Right lung (tissue), 10 donors: ENCODE results near the gene CEP350. TPM values are rescaled to one million over a fixed set of nuclear protein-coding genes. Genes with fewer than 3 reads are reported as not detected.

Source experiments
- DNase-seq, 2 donors: peaks; one replicate each; pipeline ENCODE4 v3.0.0-alpha.2; 2013
- long read RNA-seq, 8 donors: transcript quantifications; one replicate each; lab custom pipeline, GENCODE V29; 2026
- polyA plus RNA-seq, 5 donors: library from polyadenylated mRNA; unstranded; fragments of 120-200 nt; gene quantifications; one replicate each; pipeline versions ENCODE4 v1.2.1 to v1.2.3, GENCODE V29; 2013; ENCODE audit warnings: inconsistent platforms in 1 of 5, low replicate concordance in 1 of 5; ENCODE audit not compliant: insufficient read length in 5 of 5, insufficient read depth in 1 of 5

Gene CEP350, protein sequence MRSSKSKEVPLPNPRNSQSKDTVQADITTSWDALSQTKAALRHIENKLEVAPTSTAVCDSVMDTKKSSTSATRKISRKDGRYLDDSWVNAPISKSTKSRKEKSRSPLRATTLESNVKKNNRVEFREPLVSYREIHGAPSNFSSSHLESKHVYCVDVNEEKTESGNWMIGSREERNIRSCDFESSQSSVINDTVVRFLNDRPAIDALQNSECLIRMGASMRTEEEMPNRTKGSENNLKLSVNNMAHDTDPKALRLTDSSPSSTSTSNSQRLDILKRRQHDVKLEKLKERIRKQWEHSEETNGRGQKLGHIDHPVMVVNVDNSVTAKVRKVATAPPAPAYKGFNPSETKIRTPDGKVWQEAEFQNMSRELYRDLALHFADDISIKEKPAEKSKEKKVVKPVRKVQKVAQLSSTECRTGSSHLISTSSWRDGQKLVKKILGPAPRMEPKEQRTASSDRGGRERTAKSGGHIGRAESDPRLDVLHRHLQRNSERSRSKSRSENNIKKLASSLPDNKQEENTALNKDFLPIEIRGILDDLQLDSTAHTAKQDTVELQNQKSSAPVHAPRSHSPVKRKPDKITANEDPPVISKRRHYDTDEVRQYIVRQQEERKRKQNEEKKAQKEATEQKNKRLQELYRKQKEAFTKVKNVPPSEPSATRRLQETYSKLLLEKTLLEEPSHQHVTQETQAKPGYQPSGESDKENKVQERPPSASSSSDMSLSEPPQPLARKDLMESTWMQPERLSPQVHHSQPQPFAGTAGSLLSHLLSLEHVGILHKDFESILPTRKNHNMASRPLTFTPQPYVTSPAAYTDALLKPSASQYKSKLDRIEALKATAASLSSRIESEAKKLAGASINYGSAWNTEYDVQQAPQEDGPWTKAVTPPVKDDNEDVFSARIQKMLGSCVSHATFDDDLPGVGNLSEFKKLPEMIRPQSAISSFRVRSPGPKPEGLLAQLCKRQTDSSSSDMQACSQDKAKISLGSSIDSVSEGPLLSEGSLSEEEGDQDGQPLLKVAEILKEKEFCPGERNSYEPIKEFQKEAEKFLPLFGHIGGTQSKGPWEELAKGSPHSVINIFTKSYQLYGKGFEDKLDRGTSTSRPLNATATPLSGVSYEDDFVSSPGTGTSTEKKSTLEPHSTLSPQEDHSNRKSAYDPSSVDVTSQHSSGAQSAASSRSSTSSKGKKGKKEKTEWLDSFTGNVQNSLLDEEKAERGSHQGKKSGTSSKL (N-terminal part only)
- 10 to 100 TPM; 19.6 to 34.6 (median 30.7) TPM for polyA plus RNA-seq
- long read RNA-seq, donor 1 = 0 reads
- long read RNA-seq, donor 2 = 0 reads
- long read RNA-seq, donor 3 = 0 reads
- long read RNA-seq, donor 4 = 0 reads
- long read RNA-seq, donor 5, partial matches to known transcripts = 8 of 10 reads
- long read RNA-seq, donor 5, other reads (novel, unspliced or antisense) = 0 of 10 reads
- long read RNA-seq, donor 6 = 0 reads
- long read RNA-seq, donor 7 = 0 reads
- long read RNA-seq, donor 8 = 0 reads

DNA sequence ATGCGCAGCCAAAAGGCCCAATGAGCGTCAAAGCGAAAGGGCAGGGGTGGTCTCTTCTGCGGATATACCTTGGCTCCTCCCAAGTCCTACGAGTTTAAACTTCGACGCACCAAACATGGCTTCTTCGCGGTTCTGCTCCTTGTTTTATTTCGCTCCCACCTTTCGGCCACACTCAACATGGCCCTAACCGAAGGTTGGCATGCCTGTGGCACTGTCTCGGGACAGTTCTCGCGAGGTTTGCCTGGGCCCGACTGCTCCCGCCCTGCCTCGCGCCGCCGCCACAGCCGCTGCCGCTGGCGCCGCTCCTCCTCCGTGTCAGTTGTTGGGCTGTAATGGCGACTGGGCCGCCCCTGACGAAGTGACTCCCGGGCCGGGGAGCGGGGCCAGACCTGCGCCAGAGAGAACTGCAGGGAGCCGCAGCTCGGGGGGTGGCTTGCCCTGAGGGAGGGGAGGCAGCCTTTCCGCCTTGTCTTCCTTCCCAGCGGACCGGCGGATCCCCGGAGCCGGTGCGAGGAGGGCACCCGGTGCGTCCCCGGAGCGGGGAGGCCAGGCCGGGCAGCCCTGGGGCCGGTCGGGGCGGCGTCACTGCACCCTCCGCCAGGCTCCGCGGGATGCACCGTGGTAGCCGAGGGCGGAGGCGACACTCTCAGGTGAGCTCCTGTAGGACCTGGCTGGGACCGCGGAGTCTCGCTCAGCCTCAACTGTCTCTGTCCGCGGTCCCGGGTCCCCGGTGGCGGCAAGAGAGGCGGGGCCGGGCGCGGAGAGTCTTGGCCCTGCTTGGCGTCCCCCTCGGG, at the start of gene CEP350:
Gene CEP350 (plus strand): TSS at position 318 of the 794 bp plus-strand sequence. CDS start 31,372 bp downstream, outside the sequence.
- peak; percentile 99 for DNase-seq

DNA sequence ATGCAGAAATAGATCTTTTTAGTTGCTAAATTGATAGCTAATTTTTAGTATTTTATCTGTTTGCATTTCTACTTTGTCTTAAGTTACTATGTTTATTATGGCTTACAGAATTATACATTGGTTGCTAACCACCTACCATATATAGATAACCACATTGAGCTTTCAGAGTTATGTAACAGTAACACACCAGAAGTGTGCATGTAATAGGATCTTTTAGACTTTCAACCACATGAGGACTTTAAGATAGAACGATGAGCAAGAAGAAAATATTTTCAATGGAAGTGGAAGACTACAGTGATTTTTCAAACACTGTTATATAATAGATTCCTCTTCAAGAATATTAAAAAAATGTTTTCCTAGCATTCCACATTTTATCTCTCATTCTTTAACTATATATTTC, 43.7 kb upstream of the CEP350 start:
- no peak for DNase-seq

GRCh38 chr1:179911812-179912211, 42.8 kb upstream of the CEP350 start:
- DNase-seq = no peak

- DNase-seq = no peak
Observed at GRCh38 chr1:179917601-179918429, 36.8 kb upstream of the CEP350 start.

DNA sequence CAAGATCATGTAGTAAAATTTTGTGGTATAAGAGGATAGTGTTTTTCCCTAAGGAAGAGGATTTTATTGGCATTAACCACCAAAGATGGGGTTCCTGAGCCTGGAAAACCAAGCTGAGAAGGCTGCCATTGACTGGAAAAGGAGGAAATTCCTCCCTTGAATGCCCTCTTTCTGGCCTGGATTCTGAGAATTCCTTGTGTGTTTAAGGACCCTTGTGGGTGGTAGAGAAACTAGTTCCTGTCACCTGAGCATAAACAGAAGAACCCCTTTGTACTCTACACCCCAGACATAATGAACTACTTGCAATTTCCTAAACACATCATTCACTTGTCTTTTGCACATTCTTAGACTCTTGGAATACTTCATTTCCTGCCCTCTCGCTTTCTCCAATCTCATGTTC, 33.1 kb upstream of the CEP350 start:
- no peak for DNase-seq

GRCh38 chr1:179921981-179922872, 32.4 kb upstream of the CEP350 start:
- DNase-seq = no peak

- no peak for DNase-seq
Observed at GRCh38 chr1:179923029-179923428, 31.6 kb upstream of the CEP350 start.

- no peak for DNase-seq
Observed at GRCh38 chr1:179924268-179924667, 30.3 kb upstream of the CEP350 start.

- DNase-seq = no peak
Observed at GRCh38 chr1:179925302-179925701, 29.3 kb upstream of the CEP350 start.

DNA sequence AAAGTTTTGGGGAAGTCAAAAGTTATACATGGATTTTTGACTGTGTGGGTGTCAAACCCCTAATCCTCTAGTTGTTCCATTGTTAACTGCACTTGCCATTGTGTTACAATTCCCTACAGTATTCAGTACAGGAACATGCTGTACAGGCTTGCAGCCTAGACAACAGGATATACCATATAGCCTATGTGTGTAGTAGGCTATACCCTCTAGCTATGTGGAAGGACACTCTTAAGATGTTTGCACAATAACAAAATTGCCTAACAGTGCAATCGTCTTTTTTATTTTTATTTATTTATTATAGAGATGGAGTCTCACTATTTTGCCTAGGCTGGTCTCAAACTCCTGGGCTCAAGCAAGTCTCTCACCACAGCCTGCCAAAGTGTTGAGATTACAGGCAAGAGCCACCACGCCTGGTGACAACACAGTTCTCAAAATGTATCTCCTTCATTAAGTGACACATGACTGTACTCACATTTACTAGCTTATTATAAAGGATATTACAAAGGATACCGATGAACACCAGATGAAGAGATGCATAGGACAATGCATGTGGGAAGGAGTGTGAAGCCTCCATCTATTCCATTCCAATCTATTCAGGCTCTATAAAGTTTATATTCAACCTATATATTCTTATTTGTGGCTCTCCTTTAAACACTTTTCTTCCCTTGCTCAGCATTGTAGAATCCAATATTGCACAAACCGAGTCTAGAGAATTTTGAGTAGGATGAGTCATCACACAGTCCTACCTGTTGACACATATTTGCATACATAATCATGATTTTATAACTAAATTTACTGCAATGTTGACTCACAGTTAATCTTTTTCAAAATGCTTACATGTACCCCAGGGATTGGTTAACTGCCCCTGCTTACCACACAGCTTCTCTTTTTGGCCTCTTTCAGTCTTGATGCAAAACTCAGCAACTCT, 28.4 kb upstream of the CEP350 start:
- DNase-seq = no peak

GRCh38 chr1:179926850-179927205, 27.8 kb upstream of the CEP350 start:
- no peak for DNase-seq

DNA sequence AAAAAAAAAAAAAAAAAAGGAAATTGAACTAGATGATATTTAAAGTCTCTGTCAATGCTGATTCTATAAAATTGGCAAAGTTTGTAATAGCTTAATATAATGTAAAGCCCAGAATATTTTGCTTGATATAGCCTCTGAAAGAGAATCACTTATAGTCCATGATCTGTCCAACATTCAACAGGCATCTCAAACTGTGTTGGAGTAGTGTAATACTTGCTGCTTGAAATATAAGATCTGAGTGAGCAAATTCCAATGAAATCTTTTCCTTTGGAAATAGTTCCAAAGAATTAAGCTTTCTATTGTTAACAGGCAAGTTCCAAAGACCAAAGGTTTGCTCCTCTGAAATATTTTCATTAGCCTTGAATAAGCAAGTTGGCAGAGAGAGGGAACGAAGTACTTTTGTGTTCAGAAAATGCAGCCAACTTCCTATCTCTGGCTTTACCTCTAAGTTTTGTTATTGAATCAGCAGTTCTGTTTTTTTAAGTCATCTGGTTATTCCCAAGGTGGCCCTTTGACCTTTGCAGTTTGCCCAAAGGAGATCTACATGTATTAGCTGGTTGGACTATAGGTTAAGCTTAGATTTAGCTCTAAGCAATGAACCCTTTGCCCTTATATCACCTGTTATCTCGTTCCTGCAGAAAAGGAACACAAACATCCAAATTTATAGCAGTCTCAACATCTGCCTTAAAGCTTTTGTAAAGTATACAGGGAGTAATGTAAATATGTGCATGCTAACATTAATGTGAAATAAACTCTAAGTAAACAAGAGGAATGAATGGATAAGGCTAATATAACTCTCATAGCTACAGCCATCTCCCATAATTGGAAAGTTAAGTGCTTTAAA, 24.4 kb upstream of the CEP350 start:
- no peak for DNase-seq

GRCh38 chr1:179930867-179931266, 23.7 kb upstream of the CEP350 start:
- no peak for DNase-seq

DNA sequence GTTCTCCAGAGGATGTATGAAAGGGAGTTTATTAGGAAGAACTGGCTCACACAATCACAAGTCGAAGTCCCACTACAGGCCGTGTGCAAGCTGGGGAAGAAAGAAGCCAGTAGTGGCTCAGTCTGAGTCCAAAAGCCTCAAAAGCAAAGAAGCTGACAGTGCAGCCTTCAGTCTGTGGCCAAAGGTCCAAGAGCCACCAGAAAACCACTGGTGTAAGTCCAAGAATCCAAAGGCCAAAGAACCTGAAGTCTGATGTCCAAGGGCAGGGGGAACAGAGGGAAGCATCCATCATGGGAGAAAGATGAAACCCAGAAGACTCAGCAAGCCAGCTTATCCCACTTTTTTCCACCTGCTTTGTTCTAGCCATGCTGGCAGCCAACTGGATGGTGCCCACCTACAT, 21.4 kb upstream of the CEP350 start:
- no peak for DNase-seq

DNA sequence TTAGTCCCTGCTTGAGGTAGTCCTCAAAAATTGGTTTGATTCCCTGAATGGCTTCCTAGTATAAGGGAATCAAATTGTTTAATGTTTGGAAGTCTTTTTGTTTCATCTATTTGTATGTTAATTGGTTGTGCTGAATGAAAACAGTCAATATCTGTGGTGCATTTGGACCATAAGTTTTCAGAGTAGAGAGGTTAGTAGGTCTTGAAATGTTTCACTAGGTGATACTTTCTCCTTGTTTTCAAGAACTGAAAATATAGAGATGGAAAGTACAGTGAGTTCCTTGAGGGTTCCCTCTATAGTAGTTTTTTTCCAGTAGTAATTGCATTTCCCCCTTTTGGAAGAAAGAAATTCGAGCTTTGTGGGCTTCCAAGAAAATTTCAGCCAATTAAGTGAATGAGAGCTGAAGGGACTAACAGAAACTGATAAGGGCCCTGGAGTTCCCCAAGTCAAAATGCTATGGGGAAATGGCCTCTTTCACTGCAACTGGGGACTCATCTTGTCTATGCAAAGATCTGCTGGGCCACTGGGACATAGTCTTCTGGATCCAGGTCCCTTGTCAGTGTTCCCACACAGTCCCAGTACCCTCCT, 18.6 kb upstream of the CEP350 start:
- DNase-seq = no peak

GRCh38 chr1:179937668-179938254, 16.8 kb upstream of the CEP350 start:
- no peak for DNase-seq
